Esophagus muscularis mucosa (tissue), 4 donors: Measurements from ENCODE around the gene MYCBP2. TPM values are rescaled to one million over a fixed set of nuclear protein-coding genes. Genes with fewer than 3 reads are reported as not detected.

Experiments used
- DNase-seq: peaks from one replicate; pipeline ENCODE4 v3.0.0-alpha.2; 2017; ENCODE audit errors: extremely low spot score
- H3K27ac ChIP-seq, 4 donors: fragments of 200-600 bp; sonication (generic); replicated peaks in 1 of 4; 1 replicate in 3 of 4; 2 replicates in 1 of 4; pipeline ENCODE4 v1.5.1; 2016 to 2019; ENCODE audit warnings: mild to moderate bottlenecking in 1 of 4
- H3K27me3 ChIP-seq, 4 donors: fragments of 200-600 bp; sonication (generic); one replicate each; pipeline versions ENCODE4 v1.5.1 to v1.6.0; 2016 to 2019
- H3K36me3 ChIP-seq, 4 donors: fragments of 200-600 bp; sonication (generic); one replicate each; pipeline ENCODE4 v1.5.1; 2016 to 2019
- H3K4me1 ChIP-seq, 4 donors: fragments of 200-600 bp; sonication (generic); one replicate each; pipeline ENCODE4 v1.5.1; 2016 to 2019
- H3K4me3 ChIP-seq, 4 donors: fragments of 200-600 bp; sonication (generic); 1 replicate in 2 of 4; 2 replicates in 2 of 4; pipeline ENCODE4 v1.5.1; 2016 to 2019; ENCODE audit warnings: mild to moderate bottlenecking in 4 of 4, moderate library complexity in 1 of 4
- H3K9me3 ChIP-seq, 4 donors: fragments of 200-600 bp; sonication (generic); 1 replicate in 3 of 4; 2 replicates in 1 of 4; pipeline ENCODE4 v1.5.1; 2016 to 2019
- EP300 ChIP-seq: sonication (generic); formaldehyde crosslinking; IDR thresholded peaks from one replicate; pipeline ENCODE4 v1.6.1; 2017; ENCODE audit warnings: antibody characterized with exemption
- POLR2A ChIP-seq: fragments of 450-650 bp; IDR thresholded peaks from one replicate; pipeline ENCODE4 v1.6.1; 2017; ENCODE audit warnings: antibody characterized with exemption, moderate library complexity, mild to moderate bottlenecking, low read depth
- POLR2AphosphoS5 ChIP-seq, 2 donors: sonication (generic); formaldehyde crosslinking; IDR thresholded peaks; one replicate each; pipeline ENCODE4 v1.6.1; 2017; ENCODE audit warnings: antibody characterized with exemption in 2 of 2
- whole genome bisulfite sequencing: methylation state at CpG from one replicate; pipeline ENCODE4 v1.1.5; 2018; 5-methylcytosine and 5-hydroxymethylcytosine counted together
- intact Hi-C: fragments of 100-400 bp; cut with DNase I; formaldehyde crosslinking; loops from one replicate; pipeline ENCODE4 v1.15.1; 2023
- total RNA-seq, 4 donors: library from RNA; depleted of rRNA; stranded (reverse); fragments of >200 nt; gene quantifications; one replicate each; pipeline versions ENCODE4 v1.1.0 to v1.2.1, GENCODE V29; 2016
- TF ChIP-seq, protein P1 (sequence below), 3 experiments: fragments of 200-600 bp in 2 of 3; fragments of 450-650 bp in 1 of 3; sonication (generic) in 2 of 3; IDR thresholded peaks; one replicate each; pipeline ENCODE4 v1.5.1; 2017 to 2019; ENCODE audit warnings: antibody characterized with exemption in 3 of 3, mild to moderate bottlenecking in 2 of 3, moderate library complexity in 1 of 3

MYCBP2 gene
- total RNA-seq, 4 donors from 2014 or later = 96.1 to 117 (median 108) TPM

DNA sequence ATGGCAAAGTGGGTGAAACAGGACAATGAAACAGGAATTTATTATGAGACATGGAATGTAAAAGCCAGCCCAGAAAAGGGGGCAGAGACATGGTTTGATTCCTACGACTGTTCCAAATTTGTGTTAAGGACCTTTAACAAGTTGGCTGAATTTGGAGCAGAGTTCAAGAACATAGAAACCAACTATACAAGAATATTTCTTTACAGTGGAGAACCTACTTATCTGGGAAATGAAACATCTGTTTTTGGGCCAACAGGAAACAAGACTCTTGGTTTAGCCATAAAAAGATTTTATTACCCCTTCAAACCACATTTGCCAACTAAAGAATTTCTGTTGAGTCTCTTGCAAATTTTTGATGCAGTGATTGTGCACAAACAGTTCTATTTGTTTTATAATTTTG lies 326.4 kb downstream of the MYCBP2 start:
- Histone ChIP-seq H3K4me1 (peaks cover 8 to 63% (median 47%) of the 10 kb centered on the region in 4 donors), H3K27ac (no peak overlapping the region), H3K9me3 (no peaks in the 10 kb centered on the region), H3K4me3 (no peak overlapping the region), H3K36me3 (peaks cover 5 to 64% (median 36%) of the 10 kb centered on the region in 4 donors), H3K27me3 (no peaks in the 10 kb centered on the region)
- 38% methylated on average over 1 of the region's 1 CpG for WGBS
- TF ChIP-seq, protein P1, sequence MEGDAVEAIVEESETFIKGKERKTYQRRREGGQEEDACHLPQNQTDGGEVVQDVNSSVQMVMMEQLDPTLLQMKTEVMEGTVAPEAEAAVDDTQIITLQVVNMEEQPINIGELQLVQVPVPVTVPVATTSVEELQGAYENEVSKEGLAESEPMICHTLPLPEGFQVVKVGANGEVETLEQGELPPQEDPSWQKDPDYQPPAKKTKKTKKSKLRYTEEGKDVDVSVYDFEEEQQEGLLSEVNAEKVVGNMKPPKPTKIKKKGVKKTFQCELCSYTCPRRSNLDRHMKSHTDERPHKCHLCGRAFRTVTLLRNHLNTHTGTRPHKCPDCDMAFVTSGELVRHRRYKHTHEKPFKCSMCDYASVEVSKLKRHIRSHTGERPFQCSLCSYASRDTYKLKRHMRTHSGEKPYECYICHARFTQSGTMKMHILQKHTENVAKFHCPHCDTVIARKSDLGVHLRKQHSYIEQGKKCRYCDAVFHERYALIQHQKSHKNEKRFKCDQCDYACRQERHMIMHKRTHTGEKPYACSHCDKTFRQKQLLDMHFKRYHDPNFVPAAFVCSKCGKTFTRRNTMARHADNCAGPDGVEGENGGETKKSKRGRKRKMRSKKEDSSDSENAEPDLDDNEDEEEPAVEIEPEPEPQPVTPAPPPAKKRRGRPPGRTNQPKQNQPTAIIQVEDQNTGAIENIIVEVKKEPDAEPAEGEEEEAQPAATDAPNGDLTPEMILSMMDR (IDR thresholded peaks at IDR 0.05) = no peak
- TF ChIP-seq POLR2A = no peak
- no peak for TF ChIP-seq POLR2AphosphoS5 (IDR thresholded peaks at IDR 0.05)
- TF ChIP-seq EP300 = no peak
- no peak for DNase-seq
- intact Hi-C loops = no loop called here

Other genes with a start within 250 kb of the MYCBP2 start
- gene SCEL, start 208.6 kb upstream of the MYCBP2 start, total RNA-seq = 1 to 10 TPM in 1 of 4 donors, under 1 TPM in 2, not detected in 1; 0.13 to 1.7 (median 0.29) TPM